GM10248 (cell line): ENCODE measurements around the gene WWP2.

Experiments
- CTCF ChIA-PET: fragments of 300-600 bp; sonication (Branson Sonifier 250); formaldehyde crosslinking; extraction: SDS; loops from one replicate; lab custom pipeline; 2021; ENCODE audit warnings: antibody characterized with exemption; lab: Yijun Ruan, JAX
- POLR2A ChIA-PET: fragments of 350-650 bp; sonication (Branson Sonifier 250); formaldehyde crosslinking; extraction: SDS; loops from one replicate; lab custom pipeline; 2020; ENCODE audit warnings: antibody characterized with exemption; lab: Yijun Ruan, JAX
- DNase-seq: peaks from one replicate; pipeline ENCODE4 v3.0.0; 2012; ENCODE audit errors: extremely low spot score
- CTCF ChIP-seq: IDR thresholded peaks from 2 replicates; pipeline ENCODE4 v1.5.1; 2012; ENCODE audit warnings: mild to moderate bottlenecking, low read depth; ENCODE audit errors: extremely low read depth, missing control alignments, control extremely low read depth

WWP2 gene

GRCh38 chr16:69745232-69745612 lies 16.9 kb upstream of the WWP2 start:
- no peak for DNase-seq
- TF ChIP-seq CTCF, result no peak
- POLR2A ChIA-PET, result no interaction called here
- CTCF ChIA-PET, result interaction anchor here (2.3 kb wide), 1 partner anchor 9 kb away, joined by 14 read pairs; the partner anchor contains the start of gene NOB1

DNA sequence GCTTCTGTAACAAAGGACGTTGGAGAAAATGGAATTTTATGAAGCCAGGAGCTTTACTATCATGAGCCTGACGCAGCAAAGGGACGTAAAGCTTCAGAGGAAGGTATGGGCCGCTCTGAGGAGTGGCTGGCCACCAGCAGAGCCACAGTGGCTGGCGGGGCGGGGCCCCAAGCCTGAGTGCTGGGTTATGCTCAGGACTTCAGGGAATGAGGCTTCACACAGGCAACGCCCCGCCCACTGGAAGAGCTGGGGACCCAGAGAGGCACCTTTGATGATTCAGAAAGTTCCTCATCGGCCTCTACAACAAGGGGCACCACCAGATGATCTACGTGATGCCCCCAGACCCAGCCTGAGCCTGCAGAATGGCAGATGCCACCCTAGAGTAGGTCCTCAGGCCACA lies 16.2 kb upstream of the WWP2 start:
- no peak for TF ChIP-seq CTCF
- DNase-seq, result no peak
- ChIA-PET CTCF (interaction anchor here (2.3 kb wide), 1 partner anchor 9 kb away, joined by 14 read pairs; the partner anchor contains the start of gene NOB1), POLR2A (no interaction called here)

GRCh38 chr16:69747115-69747514 lies 15.0 kb upstream of the WWP2 start:
- ChIA-PET CTCF (interaction anchor here (2.3 kb wide), 1 partner anchor 7 kb away, joined by 14 read pairs; the partner anchor contains the start of gene NOB1), POLR2A (no interaction called here)
- TF ChIP-seq CTCF, result no peak
- DNase-seq, result no peak

DNA sequence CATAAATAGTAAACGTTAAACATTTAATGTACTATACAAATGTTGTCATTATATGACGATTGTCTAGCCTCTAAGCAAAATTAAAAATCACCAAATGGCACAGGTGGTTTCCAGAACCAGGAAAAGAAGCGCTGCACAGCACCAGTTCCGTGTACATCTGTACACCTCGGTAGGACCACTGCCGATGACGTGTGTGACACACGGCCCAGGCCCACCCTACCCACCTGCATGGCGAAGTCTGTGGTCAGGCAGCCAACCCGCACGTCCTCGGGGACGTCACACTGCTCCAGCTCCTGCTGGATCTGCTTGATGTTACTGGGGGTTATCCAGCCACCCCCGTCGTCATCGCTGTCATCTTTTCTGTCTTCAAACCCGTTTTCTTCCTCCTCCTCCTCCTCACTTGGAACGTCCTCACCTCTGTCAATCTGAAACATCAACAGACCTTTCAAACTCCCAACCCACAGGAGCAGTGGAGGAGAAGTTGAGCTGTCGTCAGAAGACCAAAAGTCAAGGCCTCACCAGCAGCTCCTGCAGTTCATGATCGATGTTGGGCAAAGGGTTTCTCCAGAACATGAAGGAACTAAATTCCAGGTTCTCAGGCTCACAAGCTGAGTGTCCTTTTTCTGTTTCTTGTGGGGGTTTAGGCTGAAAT lies 13.3 kb upstream of the WWP2 start:
- no peak for TF ChIP-seq CTCF
- ChIA-PET POLR2A (no interaction called here), CTCF (interaction anchor here (1.2 to 1.6 kb wide), 2 partner anchors 40 to 353 kb away, joined by 3 read pairs; no protein-coding TSS in a partner anchor)
- no peak for DNase-seq

- ChIA-PET CTCF (interaction anchor here (0.7 to 3.1 kb wide), 47 partner anchors 8 to 448 kb away, joined by 3 to 49 read pairs (median 4); partner anchors contain the start of genes NQO1 and PDF), POLR2A (interaction anchor here (0.6 to 0.8 kb wide), 2 partner anchors 13 to 15 kb away, joined by 3 to 4 read pairs; no protein-coding TSS in a partner anchor)
Measured at GRCh38 chr16:69754143-69754468, 8.0 kb upstream of the WWP2 start.

More at GRCh38 chr16:69754143-69754468, 8.0 kb upstream of the WWP2 start:
- TF ChIP-seq CTCF, result no peak
- no peak for DNase-seq
